Skeletal muscle tissue (tissue), 4 donors: ENCODE results near the gene GMCL1. TPM values are rescaled to one million over a fixed set of nuclear protein-coding genes. Genes with fewer than 3 reads are reported as not detected.
"Not testable (repeated sequence)": the region's sequence is repeated elsewhere in the genome, so short reads cannot be mapped to it uniquely, and the experiment has no call there.

ENCODE experiments used
- H3K27ac ChIP-seq: one replicate; pipeline ENCODE4 v1.7.0; 2013; ENCODE audit warnings: mild to moderate bottlenecking, low read depth, low read length, inconsistent platforms
- H3K27me3 ChIP-seq, 3 donors: one replicate each; pipeline ENCODE4 v1.7.0; 2013; ENCODE audit warnings: low read length in 3 of 3; ENCODE audit not compliant: control insufficient read depth in 3 of 3, insufficient read depth in 3 of 3
- H3K36me3 ChIP-seq, 3 donors: one replicate each; pipeline ENCODE4 v1.7.0; 2013; ENCODE audit warnings: low read length in 3 of 3; ENCODE audit not compliant: control insufficient read depth in 3 of 3, insufficient read depth in 3 of 3
- H3K4me1 ChIP-seq, 3 donors: one replicate each; pipeline ENCODE4 v1.7.0; 2013; ENCODE audit warnings: low read length in 3 of 3, mild to moderate bottlenecking in 3 of 3; ENCODE audit not compliant: control insufficient read depth in 3 of 3, insufficient read depth in 3 of 3
- H3K4me3 ChIP-seq, 3 donors: one replicate each; pipeline ENCODE4 v1.7.0; 2013; ENCODE audit warnings: low read length in 3 of 3
- H3K9ac ChIP-seq, 3 donors: one replicate each; pipeline ENCODE4 v1.7.0; 2013; ENCODE audit warnings: low read length in 3 of 3, mild to moderate bottlenecking in 3 of 3, moderate library complexity in 2 of 3, low read depth in 1 of 3
- H3K9me3 ChIP-seq, 3 donors: one replicate each; pipeline ENCODE4 v1.7.0; 2013; ENCODE audit warnings: low read length in 3 of 3; ENCODE audit not compliant: control insufficient read depth in 3 of 3
- total RNA-seq: library from RNA; depleted of rRNA; stranded (reverse); fragments of >200 nt; gene quantifications from one replicate; pipeline ENCODE4 v1.2.3, GENCODE V29; 2014
- donor health status: Osteomylitis.

Gene GMCL1
- total RNA-seq, 1 donor from 2014 or later: 7.8 TPM

DNA sequence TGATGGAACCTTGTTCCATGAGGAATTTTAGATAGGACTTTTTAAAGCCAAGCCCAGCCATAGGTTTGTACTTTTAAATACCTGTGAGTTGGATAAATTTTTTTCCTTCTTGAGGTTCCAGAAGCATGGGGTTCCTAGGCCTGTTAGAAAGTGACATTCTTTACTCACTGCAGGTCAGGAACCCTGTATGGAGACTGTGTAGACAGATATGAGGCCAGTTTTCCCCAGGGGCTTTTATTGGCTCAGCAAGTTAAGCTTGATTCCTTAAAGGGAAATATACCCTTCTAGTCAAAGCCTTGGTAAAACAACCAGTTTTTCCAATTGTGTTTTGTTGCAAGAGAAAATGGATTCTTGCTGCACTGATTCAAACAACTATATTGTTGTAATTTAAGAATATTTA lies 38.4 kb upstream of the GMCL1 start:
- Histone ChIP-seq H3K27me3 (no peaks in the 10 kb centered on the region), H3K4me1 (peaks cover 10 to 13% (median 12%) of the 10 kb centered on the region in 3 donors), H3K27ac (peak overlapping the region; percentile 73), H3K36me3 (peaks cover 4 to 9% (median 5%) of the 10 kb centered on the region in 3 donors), H3K9me3 (no peaks in the 10 kb centered on the region), H3K4me3 (no peak overlapping the region), H3K9ac (no peak overlapping the region)

DNA sequence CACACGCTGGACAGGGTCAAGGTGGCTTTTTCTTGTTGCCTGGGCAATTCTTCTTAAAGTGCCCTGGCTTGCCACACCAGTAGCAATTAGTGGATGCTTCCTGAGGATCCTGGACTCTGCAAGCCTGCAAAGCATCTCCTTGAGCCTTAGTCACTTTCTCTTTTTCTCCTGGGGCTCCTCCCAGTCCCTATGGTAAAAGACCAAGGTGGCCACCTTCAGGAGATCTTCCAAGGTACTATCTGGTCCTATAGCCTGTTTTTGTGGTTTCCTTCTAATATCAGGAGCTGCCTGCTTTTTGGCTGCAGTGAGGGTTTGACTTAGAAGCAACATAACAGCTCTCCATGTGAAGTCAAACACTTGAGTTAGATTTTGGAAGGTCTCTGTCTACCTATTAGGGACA lies 33.3 kb upstream of the GMCL1 start:
- Histone ChIP-seq H3K9me3 (no peaks in the 10 kb centered on the region), H3K27me3 (no peaks in the 10 kb centered on the region), H3K4me1 (peaks cover 10 to 23% (median 22%) of the 10 kb centered on the region in 3 donors), H3K9ac (no peak overlapping the region), H3K4me3 (no peak overlapping the region), H3K27ac (no peak overlapping the region), H3K36me3 (no peaks in the 10 kb centered on the region)

DNA sequence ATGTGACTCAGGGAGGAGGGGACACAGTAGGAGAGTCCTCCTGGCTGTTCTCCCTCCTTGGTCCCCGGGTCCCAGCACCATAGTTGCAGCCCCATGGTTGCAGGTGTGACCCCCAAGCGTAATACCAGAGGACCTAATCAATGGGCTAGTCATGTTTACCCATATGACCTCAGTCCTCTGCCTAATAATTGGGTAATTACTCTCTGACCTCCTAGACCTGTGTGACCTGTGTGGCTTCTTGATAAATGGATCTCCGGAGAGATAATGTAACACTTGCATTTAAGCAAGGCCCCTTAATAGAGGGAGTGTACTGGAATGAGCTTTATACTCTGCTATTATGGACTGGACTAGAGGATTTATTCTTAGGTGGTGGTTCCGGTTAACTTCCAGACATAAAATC lies 32.2 kb upstream of the GMCL1 start:
- no peak overlapping the region for H3K9ac ChIP-seq
- no peaks in the 10 kb centered on the region for H3K27me3 ChIP-seq
- H3K4me3 ChIP-seq: no peak overlapping the region

DNA sequence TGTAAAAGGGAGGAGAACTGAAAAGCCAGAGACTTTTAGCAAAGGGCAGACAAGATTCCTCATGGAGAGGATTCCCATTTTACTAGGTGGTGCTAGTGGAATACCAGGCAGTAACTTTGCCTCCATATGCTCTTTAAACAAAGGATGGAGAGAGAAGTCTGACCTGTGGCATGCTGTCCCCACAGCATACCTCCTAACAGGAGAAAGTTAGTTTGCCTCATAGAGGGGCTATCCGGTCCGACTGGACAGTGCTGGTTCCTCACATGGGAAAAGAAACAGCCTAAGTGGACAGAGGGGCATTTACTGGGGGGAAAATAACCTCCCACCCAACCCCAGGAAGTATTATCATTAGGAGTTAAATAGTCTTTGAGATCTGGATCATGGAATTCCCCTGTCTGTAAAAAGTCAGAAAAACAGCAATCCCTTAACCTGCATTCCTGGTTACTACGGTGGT lies 31.6 kb upstream of the GMCL1 start:
- peak overlapping the region; percentile 73 for H3K27ac ChIP-seq
- H3K9me3 ChIP-seq: no peaks in the 10 kb centered on the region
- peak overlapping the region in 1 of 3 donors; percentile 70 for H3K9ac ChIP-seq
- no peaks in the 10 kb centered on the region for H3K36me3 ChIP-seq
- H3K4me3 ChIP-seq: peak overlapping the region; percentile 20 to 64 (median 58)
- no peaks in the 10 kb centered on the region for H3K27me3 ChIP-seq
- peaks cover 10 to 22% (median 22%) of the 10 kb centered on the region in 3 donors for H3K4me1 ChIP-seq

More for the DNA sequence above, 32.2 kb upstream of the GMCL1 start:
- H3K36me3 ChIP-seq: no peaks in the 10 kb centered on the region
- peak overlapping the region; percentile 73 for H3K27ac ChIP-seq
- H3K9me3 ChIP-seq: no peaks in the 10 kb centered on the region
- H3K4me1 ChIP-seq: peaks cover 10 to 22% (median 22%) of the 10 kb centered on the region in 3 donors

DNA sequence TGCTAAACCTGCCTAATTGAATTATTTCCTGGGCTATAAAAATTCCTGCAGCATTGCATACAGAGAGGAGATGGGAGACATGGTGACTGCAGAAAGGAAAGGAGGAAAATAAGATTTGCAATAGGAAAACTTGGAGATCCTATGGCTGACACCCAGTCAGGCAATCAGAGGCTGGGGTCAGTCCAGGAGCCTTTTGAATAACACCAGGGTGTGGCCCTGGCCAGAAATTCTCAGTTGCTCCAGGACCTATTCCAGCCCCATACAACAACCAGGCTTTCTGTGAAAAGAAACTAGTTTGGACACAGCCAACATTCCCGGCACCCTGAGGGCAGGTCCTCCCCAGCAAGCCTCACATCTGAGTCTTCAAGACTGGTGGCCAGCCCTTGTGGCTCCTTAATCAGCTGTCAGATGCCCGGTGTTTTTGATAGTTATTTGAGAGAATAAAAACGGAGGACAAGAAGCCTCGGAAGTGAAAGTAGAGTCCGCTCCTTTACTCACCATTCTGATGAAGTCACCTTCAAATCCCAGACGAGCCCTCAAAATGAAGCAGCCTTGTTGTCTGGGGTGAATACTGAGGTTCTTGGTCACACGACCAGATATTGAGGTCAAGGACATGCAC lies 31.1 kb upstream of the GMCL1 start:
- H3K9me3 ChIP-seq: no peaks in the 10 kb centered on the region
- H3K27ac ChIP-seq: peak overlapping the region; percentile 73
- H3K4me3 ChIP-seq: peak overlapping the region; percentile 46 to 64 (median 58)
- peak overlapping the region; percentile 33 to 70 (median 60) for H3K9ac ChIP-seq
- H3K4me1 ChIP-seq: peaks cover 10 to 22% (median 22%) of the 10 kb centered on the region in 3 donors
- H3K27me3 ChIP-seq: no peaks in the 10 kb centered on the region
- no peaks in the 10 kb centered on the region for H3K36me3 ChIP-seq

DNA sequence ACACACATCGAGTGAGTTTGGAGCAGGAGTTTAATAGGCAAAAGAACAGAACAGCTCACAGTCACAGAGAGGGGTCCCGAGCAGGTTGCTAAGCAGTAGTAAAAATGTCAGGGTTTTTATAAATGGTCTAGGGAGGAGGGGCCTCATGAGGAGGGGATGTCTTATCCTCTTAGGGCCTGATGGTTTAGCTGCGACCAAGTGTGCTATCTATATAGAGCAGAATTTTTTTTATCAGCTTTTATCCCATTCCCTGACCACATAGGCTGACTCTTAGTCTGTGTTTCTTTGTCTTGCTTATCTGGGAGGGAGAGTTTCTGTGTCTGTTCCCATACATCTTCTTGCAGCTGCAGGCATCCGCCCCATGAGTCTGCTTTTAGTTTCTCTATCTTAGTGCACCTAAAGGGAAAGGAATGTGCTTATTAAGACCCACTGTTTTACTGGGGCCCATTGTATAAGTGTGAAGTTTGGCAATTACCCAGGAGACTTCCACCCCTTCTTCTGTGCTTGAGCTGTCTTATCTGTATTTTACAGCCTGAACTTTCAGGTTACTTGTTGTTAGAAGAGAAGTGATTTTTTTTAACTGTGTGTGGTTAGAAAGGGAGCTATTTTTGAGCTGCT lies 30.4 kb upstream of the GMCL1 start:
- Histone ChIP-seq H3K4me1 (peaks cover 10 to 22% (median 22%) of the 10 kb centered on the region in 3 donors), H3K4me3 (peak overlapping the region; percentile 46 to 64 (median 58)), H3K36me3 (no peaks in the 10 kb centered on the region), H3K27ac (peak overlapping the region; percentile 73), H3K9me3 (no peaks in the 10 kb centered on the region), H3K27me3 (no peaks in the 10 kb centered on the region), H3K9ac (peak overlapping the region; percentile 33 to 70 (median 60))

DNA sequence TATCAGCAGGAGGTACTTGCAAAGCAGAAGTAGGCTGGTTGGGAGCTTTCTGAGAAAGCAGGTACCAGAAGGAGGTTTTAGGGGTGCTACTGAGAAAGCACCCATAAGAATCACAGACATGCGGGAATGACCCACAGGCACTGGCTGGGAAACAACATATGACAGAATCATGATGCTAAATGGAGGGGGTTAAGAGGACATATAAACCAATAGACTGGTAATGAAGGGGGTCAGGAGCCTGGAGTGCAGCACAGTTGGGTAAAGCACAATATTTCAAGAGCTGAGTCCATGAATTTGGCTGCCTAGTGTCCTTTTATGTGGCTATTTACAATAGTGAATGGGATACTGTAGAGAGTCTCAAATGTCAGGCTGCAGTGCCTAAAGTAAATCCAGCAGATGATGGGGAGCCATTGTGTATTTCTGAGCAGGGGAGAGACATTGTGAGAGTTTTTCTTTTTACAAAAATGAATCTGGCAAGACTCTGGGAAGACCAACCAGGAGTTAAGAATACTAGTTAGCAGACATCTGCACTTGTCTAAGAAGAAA lies 27.6 kb upstream of the GMCL1 start:
- Histone ChIP-seq H3K9ac (no peak overlapping the region), H3K27ac (no peak overlapping the region), H3K9me3 (no peaks in the 10 kb centered on the region), H3K4me3 (no peak overlapping the region), H3K4me1 (peaks cover 10 to 22% (median 22%) of the 10 kb centered on the region in 3 donors), H3K27me3 (no peaks in the 10 kb centered on the region), H3K36me3 (peaks cover 6 to 13% (median 8%) of the 10 kb centered on the region in 3 donors)

DNA sequence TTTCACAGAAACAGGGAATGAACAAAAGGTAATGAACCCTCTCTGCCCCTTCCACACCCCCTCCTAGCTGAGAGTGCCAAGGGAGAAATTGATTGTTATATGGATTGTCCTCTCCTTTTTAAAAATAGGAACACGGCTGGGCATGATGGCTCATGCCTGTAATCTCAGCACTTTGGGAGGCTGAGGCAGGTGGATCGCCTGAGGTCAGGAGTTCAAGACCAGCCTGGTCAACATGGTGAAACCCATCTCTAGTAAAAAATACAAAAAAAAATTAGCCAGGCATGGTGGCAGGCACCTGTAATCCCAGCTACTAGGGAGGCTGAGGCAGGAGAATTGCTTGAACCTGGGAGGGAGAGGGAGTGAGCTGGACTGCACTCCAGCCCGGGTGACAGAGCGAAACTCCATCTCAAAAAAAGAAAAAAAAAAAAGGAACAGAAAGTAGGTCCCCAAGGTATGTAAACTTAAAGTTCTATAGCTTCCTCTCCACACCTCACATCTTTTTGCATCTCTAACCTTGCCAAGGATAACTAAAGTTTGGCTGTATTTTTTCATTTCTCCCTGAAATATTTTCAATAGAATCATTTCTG lies 26.6 kb upstream of the GMCL1 start:
- not testable (repeated sequence) for H3K9me3 ChIP-seq, H3K27ac ChIP-seq, H3K27me3 ChIP-seq, H3K4me3 ChIP-seq, H3K9ac ChIP-seq
- Histone ChIP-seq H3K4me1 (peaks cover 10 to 14% (median 14%) of the 10 kb centered on the region in 3 donors), H3K36me3 (peaks cover 12 to 24% (median 18%) of the 10 kb centered on the region in 3 donors)

DNA sequence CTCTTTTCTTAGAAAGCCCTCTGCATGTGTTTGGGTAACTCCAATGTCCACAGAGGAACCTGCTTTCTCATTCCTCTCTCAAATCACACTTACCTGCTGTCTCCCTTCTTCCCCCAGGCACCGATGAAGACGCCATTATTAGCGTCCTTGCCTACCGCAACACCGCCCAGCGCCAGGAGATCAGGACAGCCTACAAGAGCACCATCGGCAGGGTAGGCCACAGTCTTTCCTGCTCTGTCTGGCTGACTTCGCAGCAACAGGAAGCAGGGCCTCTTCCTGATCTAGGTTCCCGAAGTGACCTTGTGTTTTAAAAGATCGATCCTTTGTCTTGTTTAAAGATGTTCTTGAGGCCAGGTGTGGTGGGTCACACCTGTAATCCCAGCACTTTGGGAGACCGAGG lies 25.0 kb upstream of the GMCL1 start:
- H3K36me3 ChIP-seq: peaks cover 14 to 33% (median 22%) of the 10 kb centered on the region in 3 donors
- no peaks in the 10 kb centered on the region for H3K9me3 ChIP-seq
- no peaks in the 10 kb centered on the region for H3K27me3 ChIP-seq
- H3K4me1 ChIP-seq: no peaks in the 10 kb centered on the region
- H3K4me3 ChIP-seq: no peak overlapping the region
- no peak overlapping the region for H3K9ac ChIP-seq
- no peak overlapping the region for H3K27ac ChIP-seq

DNA sequence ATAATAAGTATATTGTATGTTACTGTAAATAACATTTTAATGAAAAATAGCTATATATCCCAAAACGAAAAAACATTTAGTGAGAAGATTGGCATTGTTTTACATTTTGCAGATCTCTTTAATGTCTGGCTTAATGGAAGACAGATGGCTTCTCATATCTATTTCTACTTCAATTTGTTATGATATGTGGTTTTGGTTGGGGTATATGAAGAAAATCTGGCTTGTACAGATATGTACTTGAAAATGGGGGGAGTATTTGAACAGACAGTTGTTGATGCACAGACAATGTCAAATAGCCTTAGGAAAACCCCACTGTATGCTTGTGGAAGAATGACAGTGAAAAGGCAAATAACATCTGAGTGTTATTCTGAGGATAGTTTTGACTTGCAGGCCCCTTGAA lies 23.6 kb upstream of the GMCL1 start:
- H3K27ac ChIP-seq: no peak overlapping the region
- H3K9ac ChIP-seq: no peak overlapping the region
- H3K4me3 ChIP-seq: no peak overlapping the region
- H3K4me1 ChIP-seq: no peaks in the 10 kb centered on the region
- H3K27me3 ChIP-seq: no peaks in the 10 kb centered on the region
- H3K9me3 ChIP-seq: no peaks in the 10 kb centered on the region
- peaks cover 21 to 45% (median 33%) of the 10 kb centered on the region in 3 donors for H3K36me3 ChIP-seq
